ENCODE measurements around the gene ENTR1.
A peak's percentile ranks its signal among the peaks of the same experiment; 100 is the strongest.

ENTR1 gene

DNA sequence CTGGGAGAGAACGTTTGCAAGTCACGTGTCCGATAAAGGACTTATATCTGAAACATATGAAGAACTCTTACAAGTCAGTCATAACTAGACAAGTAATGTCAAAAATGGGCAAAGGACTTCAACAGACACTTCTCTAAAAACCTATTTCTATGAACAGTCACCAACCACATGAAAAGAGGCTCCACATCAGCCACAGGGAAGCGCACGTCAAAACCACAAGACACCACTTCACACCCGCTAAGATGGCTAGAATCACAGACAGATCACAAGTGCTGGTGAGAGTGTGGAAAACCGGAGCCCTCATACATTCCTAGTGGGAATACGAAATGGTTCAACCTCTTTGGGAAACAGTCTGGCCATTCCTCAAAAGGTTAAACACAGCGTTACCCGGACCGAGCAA lies 25.4 kb downstream of the ENTR1 start:
- DNase-seq, result no peak
- in situ Hi-C loops (cut with HindIII; ENCODE audit: low pct_ligation_motif_present, low pct_unique_long_range_greater_than_20kb, low sequenced_read_pairs), result no loop called here

GRCh38 chr9:136383436-136383835 lies 27.0 kb downstream of the ENTR1 start:
- DNase-seq, result no peak
- in situ Hi-C loops (cut with HindIII; ENCODE audit: low pct_ligation_motif_present, low pct_unique_long_range_greater_than_20kb, low sequenced_read_pairs), result no loop called here

GRCh38 chr9:136381966-136382513 lies 28.4 kb downstream of the ENTR1 start:
- in situ Hi-C loops (cut with HindIII; ENCODE audit: low pct_ligation_motif_present, low pct_unique_long_range_greater_than_20kb, low sequenced_read_pairs), result no loop called here
- DNase-seq, result no peak

GRCh38 chr9:136381311-136381710 lies 29.1 kb downstream of the ENTR1 start:
- in situ Hi-C loops (cut with HindIII; ENCODE audit: low pct_ligation_motif_present, low pct_unique_long_range_greater_than_20kb, low sequenced_read_pairs), result no loop called here
- no peak for DNase-seq

GRCh38 chr9:136380381-136380780 lies 30.0 kb downstream of the ENTR1 start:
- no peak for DNase-seq
- in situ Hi-C loops (cut with HindIII; ENCODE audit: low pct_ligation_motif_present, low pct_unique_long_range_greater_than_20kb, low sequenced_read_pairs), result no loop called here

DNA sequence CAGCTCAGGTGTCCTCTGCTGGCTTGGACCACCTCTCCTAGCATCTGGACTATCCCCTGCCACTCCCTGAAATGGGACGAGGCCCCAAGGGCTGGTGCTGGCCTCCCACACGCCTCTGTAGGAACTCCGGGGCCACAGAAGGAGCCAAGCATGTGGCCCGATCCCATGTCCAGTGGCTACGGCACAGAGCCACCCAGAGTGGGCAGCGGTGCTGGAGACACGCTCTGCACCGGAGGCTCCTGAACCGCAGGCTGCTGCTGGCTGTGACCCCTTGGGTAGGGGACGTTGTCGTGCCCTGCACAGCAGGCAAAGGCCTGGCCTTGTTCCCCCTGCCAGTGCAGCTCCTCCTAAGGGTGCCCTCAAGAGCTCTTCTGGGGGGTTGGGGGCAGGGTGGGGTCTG lies 30.5 kb downstream of the ENTR1 start:
- no peak for DNase-seq
- in situ Hi-C loops (cut with HindIII; ENCODE audit: low pct_ligation_motif_present, low pct_unique_long_range_greater_than_20kb, low sequenced_read_pairs), result no loop called here

DNA sequence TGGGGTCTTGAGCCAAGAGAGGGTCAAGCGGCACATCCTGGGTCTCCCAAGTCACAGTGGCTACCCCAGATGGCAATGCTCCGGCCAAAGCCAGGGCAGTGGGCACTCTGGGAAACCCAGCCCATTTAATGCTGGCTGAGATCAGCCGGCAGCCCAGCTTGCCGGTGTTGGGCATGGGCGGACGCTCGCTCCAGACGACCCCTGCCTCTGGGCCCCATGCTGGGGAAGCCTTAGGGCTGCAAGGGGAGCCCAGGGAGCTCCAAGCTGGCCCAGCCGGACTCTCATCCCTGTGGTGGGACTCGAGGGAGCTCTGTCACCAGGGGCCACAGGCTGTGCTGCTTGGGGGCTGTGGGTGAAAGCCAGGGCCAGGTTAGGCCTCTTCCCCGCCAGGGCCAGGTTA lies 31.0 kb downstream of the ENTR1 start:
- in situ Hi-C loops (cut with HindIII; ENCODE audit: low pct_ligation_motif_present, low pct_unique_long_range_greater_than_20kb, low sequenced_read_pairs), result no loop called here
- no peak for DNase-seq

DNA sequence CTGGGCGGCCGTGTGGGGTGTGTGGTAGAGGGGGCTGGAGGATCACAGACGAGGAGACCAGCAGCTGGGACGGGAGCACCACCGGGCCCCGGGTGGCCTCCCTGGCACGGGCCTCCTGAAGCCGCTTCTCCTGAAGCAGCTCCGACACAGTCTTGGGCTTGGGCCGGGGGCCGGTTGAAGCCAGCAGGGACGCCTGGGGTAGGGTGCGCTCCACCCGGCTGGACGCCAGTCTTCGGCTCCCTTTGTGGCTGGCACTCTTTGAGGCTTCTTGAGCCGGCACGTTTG lies 31.5 kb downstream of the ENTR1 start:
- no peak for DNase-seq
- in situ Hi-C loops (cut with HindIII; ENCODE audit: low pct_ligation_motif_present, low pct_unique_long_range_greater_than_20kb, low sequenced_read_pairs), result no loop called here

DNA sequence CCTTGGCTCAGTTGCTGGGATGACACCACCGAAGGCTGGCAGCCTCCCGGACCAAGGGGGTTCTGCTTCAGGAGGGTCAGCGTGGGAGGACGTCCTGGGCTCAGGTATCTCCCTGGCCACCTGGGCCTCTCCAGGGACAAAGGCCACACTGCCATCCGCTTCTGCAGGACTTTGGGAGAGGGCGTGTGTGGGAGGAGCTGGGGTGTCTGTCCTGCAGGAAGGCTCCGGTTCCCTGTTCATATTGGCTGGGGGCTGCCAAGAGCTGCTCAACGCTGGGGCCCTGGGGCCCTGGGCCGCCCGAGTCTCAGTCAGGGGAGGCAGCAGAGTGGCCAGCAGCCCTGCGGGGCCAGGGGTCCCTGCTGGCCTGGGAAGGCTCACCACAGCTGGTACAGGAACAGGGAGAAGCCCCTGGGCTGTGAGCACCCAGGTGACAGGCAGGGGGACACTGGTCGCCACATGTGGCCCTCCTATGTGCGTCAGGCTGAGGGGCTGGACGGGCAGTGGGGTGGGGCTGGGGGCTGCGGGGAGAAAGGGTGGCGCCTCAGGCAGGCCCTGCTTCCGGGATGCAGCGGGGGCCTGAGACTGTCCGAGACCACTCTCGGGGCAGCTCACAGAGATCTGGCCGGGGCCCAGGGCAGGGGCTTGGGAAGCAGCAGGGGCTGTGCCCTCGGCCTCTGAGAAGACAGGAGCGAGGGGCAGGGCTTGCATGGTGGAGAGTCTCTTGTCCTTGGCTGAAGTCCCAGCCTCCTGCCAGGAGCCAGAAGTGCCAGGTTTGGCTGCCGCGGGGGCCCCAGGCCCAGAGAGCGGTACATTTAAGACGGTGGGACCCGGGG lies 32.0 kb downstream of the ENTR1 start:
- in situ Hi-C loops (cut with HindIII; ENCODE audit: low pct_ligation_motif_present, low pct_unique_long_range_greater_than_20kb, low sequenced_read_pairs), result no loop called here
- no peak for DNase-seq

DNA sequence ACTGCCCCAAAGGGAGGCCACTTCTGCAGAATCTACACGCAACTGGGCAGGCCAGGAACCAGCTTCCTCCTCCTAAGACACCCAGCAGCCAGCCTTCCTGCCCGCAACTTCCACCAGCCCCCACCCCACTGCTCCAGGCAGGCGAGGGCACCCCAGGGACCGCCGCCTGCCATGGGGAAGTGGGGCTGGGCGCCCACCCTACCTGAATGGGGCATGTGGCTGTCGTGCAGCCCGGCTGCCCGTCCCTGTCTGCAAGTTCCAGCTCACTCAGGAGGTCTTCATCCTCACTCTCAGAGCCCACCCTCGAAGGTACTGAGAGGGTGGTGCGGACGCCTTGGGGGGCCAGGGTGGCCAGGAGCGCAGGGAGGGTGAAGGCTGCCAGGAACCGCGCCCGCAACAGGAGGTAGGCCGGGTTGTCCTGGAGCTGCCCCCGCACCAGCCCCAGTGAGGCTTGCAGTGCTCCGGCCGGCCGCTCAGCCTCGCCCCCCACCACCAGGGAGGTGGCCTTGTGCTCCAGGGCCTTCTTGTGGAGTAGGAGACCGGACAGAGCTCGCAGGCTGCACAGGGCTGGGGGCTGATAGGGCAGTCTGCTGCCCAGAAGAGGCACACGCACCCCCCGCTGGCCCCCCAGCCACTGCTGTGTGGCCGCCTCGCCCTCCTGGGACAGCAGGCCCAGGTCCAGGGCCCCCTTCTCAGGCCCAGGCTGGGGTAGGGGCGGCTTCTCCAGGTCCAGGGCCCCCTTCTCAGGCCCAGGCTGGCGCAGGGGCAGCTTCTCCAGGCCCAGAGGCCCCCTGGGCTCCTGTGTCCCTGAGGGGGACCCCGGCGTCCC lies 32.9 kb downstream of the ENTR1 start:
- in situ Hi-C loops (cut with HindIII; ENCODE audit: low pct_ligation_motif_present, low pct_unique_long_range_greater_than_20kb, low sequenced_read_pairs), result no loop called here

GRCh38 chr9:136376457-136376856 lies 34.0 kb downstream of the ENTR1 start:
- in situ Hi-C loops (cut with HindIII; ENCODE audit: low pct_ligation_motif_present, low pct_unique_long_range_greater_than_20kb, low sequenced_read_pairs), result no loop called here
- DNase-seq, result no peak

More for the DNA sequence above, 32.9 kb downstream of the ENTR1 start:
- no peak for DNase-seq

- in situ Hi-C loops (cut with HindIII; ENCODE audit: low pct_ligation_motif_present, low pct_unique_long_range_greater_than_20kb, low sequenced_read_pairs), result no loop called here
Measured at GRCh38 chr9:136375096-136375495, 35.3 kb downstream of the ENTR1 start.

DNA sequence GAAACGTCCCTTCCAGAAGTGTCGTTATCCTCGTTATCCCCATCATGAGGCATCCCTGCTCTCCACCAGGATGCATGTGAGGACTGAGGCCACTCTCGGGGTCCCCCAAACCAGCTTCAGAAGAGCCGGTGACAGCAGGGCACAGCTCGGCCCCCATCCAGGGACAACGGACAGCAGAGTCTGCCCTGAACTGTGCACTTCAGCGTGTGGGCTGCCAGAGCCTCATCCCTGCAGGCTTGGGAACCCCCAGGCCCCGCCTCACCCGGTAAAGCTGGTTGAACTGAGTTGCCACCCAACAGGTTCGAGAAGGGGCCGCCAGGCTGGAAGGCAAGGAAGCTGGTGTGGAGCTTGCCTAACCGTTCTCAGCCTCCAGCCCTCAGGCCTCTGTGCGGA lies 36.2 kb downstream of the ENTR1 start:
- in situ Hi-C loops (cut with HindIII; ENCODE audit: low pct_ligation_motif_present, low pct_unique_long_range_greater_than_20kb, low sequenced_read_pairs), result no loop called here

More at GRCh38 chr9:136375096-136375495, 35.3 kb downstream of the ENTR1 start:
- no peak for DNase-seq

GRCh38 chr9:136373300-136374182 lies 36.9 kb downstream of the ENTR1 start, which contains the start of gene CARD9:
TSS of gene CARD9 (minus strand) at chr9:136373669. CDS start at chr9:136372078, 1,591 bp downstream.
- in situ Hi-C loops (cut with HindIII; ENCODE audit: low pct_ligation_motif_present, low pct_unique_long_range_greater_than_20kb, low sequenced_read_pairs), result no loop called here
- DNase-seq, result no peak

More for the DNA sequence above, 36.2 kb downstream of the ENTR1 start:
- no peak for DNase-seq

- peak; percentile 72 for DNase-seq
- in situ Hi-C loops (cut with HindIII; ENCODE audit: low pct_ligation_motif_present, low pct_unique_long_range_greater_than_20kb, low sequenced_read_pairs), result no loop called here
Measured at GRCh38 chr9:136372561-136373299, 37.7 kb downstream of the ENTR1 start.

GRCh38 chr9:136372006-136372405 lies 38.4 kb downstream of the ENTR1 start:
- in situ Hi-C loops (cut with HindIII; ENCODE audit: low pct_ligation_motif_present, low pct_unique_long_range_greater_than_20kb, low sequenced_read_pairs), result no loop called here
- no peak for DNase-seq

GRCh38 chr9:136371533-136371880 lies 38.9 kb downstream of the ENTR1 start:
- DNase-seq, result no peak
- in situ Hi-C loops (cut with HindIII; ENCODE audit: low pct_ligation_motif_present, low pct_unique_long_range_greater_than_20kb, low sequenced_read_pairs), result no loop called here

Data from ACHN (cell line).